Brain microvascular endothelial cell (primary cell): ENCODE measurements around the gene RNF212.

ENCODE experiments used
- DNase-seq: peaks from one replicate; pipeline ENCODE4 v3.0.0-alpha.2; 2020
- H3K27ac ChIP-seq: fragments of 250-450 bp; sonication (Bioruptor Pico); 2 replicates; pipeline ENCODE4 v1.5.1; 2020; ENCODE audit warnings: mild to moderate bottlenecking, moderate library complexity
- H3K27me3 ChIP-seq: fragments of 250-450 bp; sonication (Bioruptor Pico); replicated peaks from 2 replicates; pipeline ENCODE4 v1.5.1; 2020; ENCODE audit warnings: mild to moderate bottlenecking
- H3K36me3 ChIP-seq: fragments of 250-450 bp; sonication (Bioruptor Pico); replicated peaks from 2 replicates; pipeline ENCODE4 v1.5.1; 2020; ENCODE audit warnings: mild to moderate bottlenecking
- H3K4me3 ChIP-seq: 2 replicates; pipeline ENCODE4 v1.5.1; 2011; ENCODE audit warnings: low read depth, mild to moderate bottlenecking, control low read depth, low read length, moderate library complexity
- in situ Hi-C: cut with HindIII; loops from 2 replicates; pipeline ENCODE4 v1.10.0; 2017; ENCODE audit warnings: low sequenced_read_pairs, low pct_ligation_motif_present
- TF ChIP-seq, protein P1 (sequence below): IDR thresholded peaks from 2 replicates; pipeline ENCODE4 v1.5.1; 2011; ENCODE audit warnings: low read depth, mild to moderate bottlenecking, moderate library complexity, low read length, control low read depth, inconsistent platforms; ENCODE audit errors: missing control alignments

RNF212 gene

DNA sequence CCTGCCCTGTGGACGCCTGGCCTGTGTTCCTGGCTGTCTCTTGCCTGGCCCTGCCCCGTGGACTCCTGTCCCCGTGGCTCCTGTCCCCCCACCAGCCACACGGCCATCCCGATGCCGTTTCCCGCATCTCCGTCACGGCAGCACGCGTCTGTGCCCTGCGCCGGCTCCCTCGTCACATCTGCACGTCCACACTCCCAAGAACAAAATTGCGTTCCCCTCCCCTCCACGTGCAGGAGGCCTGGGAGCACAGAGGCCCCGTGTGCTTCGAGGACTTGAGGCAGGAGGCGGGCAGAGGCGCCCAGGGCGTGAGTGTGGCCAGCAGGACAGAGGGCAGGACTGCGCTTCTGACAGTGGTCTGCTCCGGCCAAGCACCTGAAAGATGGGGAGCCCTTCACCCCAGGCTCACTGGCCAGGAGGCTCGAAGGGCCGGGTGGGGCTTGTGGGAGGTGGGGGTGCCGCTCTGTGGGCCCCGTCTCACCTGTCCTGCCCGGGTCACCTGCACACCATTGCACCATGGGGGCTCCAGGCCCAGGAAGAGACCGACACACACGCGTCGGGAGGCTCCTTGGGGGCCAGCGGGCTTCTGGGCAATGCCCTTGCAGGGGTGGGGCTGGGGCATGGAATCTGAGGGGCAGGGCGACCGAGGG is 84.7 kb downstream of the RNF212 start:
- no peak overlapping the region for H3K4me3 ChIP-seq
- in situ Hi-C loops: no loop called here
- DNase-seq: no peak
- no peak overlapping the region for H3K27ac ChIP-seq
- TF ChIP-seq, protein P1, sequence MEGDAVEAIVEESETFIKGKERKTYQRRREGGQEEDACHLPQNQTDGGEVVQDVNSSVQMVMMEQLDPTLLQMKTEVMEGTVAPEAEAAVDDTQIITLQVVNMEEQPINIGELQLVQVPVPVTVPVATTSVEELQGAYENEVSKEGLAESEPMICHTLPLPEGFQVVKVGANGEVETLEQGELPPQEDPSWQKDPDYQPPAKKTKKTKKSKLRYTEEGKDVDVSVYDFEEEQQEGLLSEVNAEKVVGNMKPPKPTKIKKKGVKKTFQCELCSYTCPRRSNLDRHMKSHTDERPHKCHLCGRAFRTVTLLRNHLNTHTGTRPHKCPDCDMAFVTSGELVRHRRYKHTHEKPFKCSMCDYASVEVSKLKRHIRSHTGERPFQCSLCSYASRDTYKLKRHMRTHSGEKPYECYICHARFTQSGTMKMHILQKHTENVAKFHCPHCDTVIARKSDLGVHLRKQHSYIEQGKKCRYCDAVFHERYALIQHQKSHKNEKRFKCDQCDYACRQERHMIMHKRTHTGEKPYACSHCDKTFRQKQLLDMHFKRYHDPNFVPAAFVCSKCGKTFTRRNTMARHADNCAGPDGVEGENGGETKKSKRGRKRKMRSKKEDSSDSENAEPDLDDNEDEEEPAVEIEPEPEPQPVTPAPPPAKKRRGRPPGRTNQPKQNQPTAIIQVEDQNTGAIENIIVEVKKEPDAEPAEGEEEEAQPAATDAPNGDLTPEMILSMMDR: no peak
- H3K36me3 ChIP-seq: peaks cover 14% of the 10 kb centered on the region
- H3K27me3 ChIP-seq: no peaks in the 10 kb centered on the region

DNA sequence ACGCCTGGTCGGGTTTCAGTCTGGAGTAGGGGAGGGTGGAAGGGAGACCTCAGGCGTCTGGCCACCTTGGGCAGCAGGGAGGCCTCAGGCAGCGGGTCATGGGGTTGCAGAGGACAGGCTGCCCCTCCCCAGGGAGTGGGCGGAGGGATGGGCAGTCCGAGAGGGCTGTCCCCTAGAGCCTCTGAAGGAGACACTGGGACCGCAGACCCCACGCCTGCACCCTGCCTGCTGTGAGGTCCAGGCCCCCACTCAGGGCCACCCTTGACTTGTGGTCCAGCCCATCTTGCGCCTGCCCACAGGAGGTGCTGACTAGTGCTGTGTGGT is 85.5 kb downstream of the RNF212 start:
- peaks cover 14% of the 10 kb centered on the region for H3K36me3 ChIP-seq
- H3K27ac ChIP-seq: no peak overlapping the region
- no peak for DNase-seq
- TF ChIP-seq, protein P1: no peak
- in situ Hi-C loops: no loop called here
- H3K4me3 ChIP-seq: no peak overlapping the region
- no peaks in the 10 kb centered on the region for H3K27me3 ChIP-seq

DNA sequence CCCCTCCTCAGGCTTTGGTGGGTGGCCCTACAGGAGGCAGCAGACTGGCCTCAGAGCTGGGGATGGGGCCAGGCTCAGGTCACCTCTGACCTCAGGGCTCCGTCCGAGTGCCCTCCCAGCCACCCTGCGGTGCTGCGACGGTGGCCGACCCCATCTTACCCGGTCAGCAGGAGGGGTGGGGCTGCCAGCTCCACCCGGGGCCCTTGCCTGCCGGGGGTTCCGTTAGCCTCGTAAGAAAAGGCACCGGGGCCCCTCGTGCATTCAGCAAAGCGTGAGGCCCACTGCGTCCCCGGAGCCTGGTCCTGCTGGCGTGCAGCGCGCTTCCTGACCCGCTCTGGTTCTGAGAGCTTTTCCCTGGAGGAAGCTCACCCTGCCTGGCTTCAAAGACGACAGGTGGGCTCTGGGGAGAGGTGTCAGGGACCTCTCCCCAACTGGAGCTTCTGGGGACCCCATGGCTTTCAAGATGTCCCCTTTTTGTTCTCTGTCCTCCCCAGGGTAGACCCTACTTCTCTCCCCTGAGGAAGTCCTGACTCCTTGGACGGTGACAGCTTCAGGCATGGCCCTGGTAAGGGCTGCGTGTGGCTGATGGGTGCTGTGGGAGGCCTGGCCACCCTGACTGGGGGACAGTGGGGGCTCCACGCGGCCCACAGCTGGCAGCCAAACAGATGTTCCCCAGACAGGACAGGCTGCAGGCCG is 86.0 kb downstream of the RNF212 start:
- H3K4me3 ChIP-seq: no peak overlapping the region
- H3K27me3 ChIP-seq: no peaks in the 10 kb centered on the region
- DNase-seq: no peak
- in situ Hi-C loops: no loop called here
- H3K36me3 ChIP-seq: peaks cover 14% of the 10 kb centered on the region
- H3K27ac ChIP-seq: no peak overlapping the region
- TF ChIP-seq, protein P1: no peak

DNA sequence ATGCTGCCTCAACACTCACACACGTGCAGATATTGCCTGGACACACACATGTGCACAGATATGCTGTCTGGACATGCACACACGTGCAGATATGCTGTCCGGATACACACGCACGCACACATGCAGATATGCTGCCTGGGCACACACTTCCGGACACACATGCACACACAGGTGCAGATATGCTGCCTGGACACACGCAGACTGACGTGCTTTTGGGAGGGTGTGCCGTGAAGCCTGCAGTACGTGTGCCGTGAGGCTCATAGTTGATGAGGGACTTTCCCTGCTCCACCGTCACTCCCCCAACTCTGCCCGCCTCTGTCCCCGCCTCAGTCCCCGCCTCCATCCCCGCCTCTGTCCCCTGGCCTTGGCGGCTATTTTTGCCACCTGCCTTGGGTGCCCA is 87.2 kb downstream of the RNF212 start:
- in situ Hi-C loops: no loop called here
- no peak for DNase-seq
- Histone ChIP-seq H3K27ac (no peak overlapping the region), H3K27me3 (no peaks in the 10 kb centered on the region), H3K4me3 (no peak overlapping the region), H3K36me3 (peaks cover 14% of the 10 kb centered on the region)
- TF ChIP-seq, protein P1: no peak

DNA sequence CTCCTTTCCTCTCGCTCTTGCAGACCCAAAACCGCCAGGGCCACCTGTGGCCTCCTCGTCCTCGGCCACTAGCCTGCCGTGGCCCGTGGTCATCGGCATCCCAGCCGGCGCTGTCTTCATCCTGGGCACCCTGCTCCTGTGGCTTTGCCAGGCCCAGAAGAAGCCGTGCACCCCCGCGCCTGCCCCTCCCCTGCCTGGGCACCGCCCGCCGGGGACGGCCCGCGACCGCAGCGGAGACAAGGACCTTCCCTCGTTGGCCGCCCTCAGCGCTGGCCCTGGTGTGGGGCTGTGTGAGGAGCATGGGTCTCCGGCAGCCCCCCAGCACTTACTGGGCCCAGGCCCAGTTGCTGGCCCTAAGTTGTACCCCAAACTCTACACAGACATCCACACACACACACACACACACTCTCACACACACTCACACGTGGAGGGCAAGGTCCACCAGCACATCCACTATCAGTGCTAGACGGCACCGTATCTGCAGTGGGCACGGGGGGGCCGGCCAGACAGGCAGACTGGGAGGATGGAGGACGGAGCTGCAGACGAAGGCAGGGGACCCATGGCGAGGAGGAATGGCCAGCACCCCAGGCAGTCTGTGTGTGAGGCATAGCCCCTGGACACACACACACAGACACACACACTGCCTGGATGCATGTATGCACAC is 88.3 kb downstream of the RNF212 start:
- TF ChIP-seq, protein P1: no peak
- H3K36me3 ChIP-seq: peaks cover 14% of the 10 kb centered on the region
- H3K4me3 ChIP-seq: no peak overlapping the region

More for the DNA sequence above, 88.3 kb downstream of the RNF212 start:
- Histone ChIP-seq H3K27me3 (no peaks in the 10 kb centered on the region), H3K27ac (no peak overlapping the region)
- DNase-seq: no peak
- in situ Hi-C loops: no loop called here
